Measurements from ENCODE around the gene MARF1.

DNA sequence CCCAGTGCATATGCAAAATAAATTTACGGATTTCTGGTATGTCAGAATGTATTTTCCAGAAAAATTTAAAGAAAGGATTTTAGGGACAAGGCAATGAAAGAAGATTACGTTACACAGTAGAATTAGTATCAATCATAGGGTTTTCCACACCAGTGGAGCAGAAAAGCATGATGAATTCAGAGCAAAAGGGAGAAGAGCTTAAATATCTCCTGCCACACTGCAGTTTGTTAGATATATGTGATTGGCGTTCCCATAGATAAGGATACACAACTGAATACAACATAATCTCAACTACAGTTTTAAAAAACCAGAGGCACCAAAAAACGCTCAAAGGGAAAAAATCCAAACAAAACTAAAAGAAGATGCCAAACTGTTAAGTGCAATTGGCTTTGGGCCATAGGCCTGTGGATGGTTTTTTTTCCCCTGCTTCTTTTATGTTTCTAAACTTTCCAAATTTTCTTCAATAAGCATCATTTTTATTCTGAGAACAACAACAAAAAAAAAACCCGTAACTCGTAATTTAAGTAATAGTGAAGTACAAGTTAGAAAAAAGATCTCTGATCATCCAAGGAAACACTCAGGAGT lies 22.3 kb downstream of the MARF1 start:
- TF ChIP-seq, protein P1, sequence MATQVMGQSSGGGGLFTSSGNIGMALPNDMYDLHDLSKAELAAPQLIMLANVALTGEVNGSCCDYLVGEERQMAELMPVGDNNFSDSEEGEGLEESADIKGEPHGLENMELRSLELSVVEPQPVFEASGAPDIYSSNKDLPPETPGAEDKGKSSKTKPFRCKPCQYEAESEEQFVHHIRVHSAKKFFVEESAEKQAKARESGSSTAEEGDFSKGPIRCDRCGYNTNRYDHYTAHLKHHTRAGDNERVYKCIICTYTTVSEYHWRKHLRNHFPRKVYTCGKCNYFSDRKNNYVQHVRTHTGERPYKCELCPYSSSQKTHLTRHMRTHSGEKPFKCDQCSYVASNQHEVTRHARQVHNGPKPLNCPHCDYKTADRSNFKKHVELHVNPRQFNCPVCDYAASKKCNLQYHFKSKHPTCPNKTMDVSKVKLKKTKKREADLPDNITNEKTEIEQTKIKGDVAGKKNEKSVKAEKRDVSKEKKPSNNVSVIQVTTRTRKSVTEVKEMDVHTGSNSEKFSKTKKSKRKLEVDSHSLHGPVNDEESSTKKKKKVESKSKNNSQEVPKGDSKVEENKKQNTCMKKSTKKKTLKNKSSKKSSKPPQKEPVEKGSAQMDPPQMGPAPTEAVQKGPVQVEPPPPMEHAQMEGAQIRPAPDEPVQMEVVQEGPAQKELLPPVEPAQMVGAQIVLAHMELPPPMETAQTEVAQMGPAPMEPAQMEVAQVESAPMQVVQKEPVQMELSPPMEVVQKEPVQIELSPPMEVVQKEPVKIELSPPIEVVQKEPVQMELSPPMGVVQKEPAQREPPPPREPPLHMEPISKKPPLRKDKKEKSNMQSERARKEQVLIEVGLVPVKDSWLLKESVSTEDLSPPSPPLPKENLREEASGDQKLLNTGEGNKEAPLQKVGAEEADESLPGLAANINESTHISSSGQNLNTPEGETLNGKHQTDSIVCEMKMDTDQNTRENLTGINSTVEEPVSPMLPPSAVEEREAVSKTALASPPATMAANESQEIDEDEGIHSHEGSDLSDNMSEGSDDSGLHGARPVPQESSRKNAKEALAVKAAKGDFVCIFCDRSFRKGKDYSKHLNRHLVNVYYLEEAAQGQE (IDR thresholded peaks at IDR 0.05): no peak
- TF ChIP-seq JUND (IDR thresholded peaks at IDR 0.05) (no peak), TAF1 (conservative IDR thresholded peaks at IDR 0.05) (no peak), GABPA (IDR thresholded peaks at IDR 0.05 in 1 of 2, conservative IDR thresholded peaks at IDR 0.05 in 1 of 2) (no peak), HNF4G (IDR thresholded peaks at IDR 0.05) (no peak)
- TF ChIP-seq, protein P2, sequence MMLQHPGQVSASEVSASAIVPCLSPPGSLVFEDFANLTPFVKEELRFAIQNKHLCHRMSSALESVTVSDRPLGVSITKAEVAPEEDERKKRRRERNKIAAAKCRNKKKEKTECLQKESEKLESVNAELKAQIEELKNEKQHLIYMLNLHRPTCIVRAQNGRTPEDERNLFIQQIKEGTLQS (IDR thresholded peaks at IDR 0.05): no peak
- TF ChIP-seq, protein P3, sequence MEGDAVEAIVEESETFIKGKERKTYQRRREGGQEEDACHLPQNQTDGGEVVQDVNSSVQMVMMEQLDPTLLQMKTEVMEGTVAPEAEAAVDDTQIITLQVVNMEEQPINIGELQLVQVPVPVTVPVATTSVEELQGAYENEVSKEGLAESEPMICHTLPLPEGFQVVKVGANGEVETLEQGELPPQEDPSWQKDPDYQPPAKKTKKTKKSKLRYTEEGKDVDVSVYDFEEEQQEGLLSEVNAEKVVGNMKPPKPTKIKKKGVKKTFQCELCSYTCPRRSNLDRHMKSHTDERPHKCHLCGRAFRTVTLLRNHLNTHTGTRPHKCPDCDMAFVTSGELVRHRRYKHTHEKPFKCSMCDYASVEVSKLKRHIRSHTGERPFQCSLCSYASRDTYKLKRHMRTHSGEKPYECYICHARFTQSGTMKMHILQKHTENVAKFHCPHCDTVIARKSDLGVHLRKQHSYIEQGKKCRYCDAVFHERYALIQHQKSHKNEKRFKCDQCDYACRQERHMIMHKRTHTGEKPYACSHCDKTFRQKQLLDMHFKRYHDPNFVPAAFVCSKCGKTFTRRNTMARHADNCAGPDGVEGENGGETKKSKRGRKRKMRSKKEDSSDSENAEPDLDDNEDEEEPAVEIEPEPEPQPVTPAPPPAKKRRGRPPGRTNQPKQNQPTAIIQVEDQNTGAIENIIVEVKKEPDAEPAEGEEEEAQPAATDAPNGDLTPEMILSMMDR (IDR thresholded peaks at IDR 0.05; ENCODE audit: low read depth, low read length, missing input control): no peak
- TF ChIP-seq, protein P4, sequence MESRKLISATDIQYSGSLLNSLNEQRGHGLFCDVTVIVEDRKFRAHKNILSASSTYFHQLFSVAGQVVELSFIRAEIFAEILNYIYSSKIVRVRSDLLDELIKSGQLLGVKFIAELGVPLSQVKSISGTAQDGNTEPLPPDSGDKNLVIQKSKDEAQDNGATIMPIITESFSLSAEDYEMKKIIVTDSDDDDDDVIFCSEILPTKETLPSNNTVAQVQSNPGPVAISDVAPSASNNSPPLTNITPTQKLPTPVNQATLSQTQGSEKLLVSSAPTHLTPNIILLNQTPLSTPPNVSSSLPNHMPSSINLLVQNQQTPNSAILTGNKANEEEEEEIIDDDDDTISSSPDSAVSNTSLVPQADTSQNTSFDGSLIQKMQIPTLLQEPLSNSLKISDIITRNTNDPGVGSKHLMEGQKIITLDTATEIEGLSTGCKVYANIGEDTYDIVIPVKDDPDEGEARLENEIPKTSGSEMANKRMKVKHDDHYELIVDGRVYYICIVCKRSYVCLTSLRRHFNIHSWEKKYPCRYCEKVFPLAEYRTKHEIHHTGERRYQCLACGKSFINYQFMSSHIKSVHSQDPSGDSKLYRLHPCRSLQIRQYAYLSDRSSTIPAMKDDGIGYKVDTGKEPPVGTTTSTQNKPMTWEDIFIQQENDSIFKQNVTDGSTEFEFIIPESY (IDR thresholded peaks at IDR 0.05): no peak
